HL-60/S4 treated with phorbol 12-myristate 13-acetate at 8.2 ng/mL for 4 days and 3 days (cell line): ENCODE results near the gene ZFP90.
"Not testable (repeated sequence)": the region's sequence is repeated elsewhere in the genome, so short reads cannot be mapped to it uniquely, and the experiment has no call there.

Experiments used
- in situ Hi-C: fragments of 300-500 bp; cut with MboI; formaldehyde crosslinking; loops from 2 replicates; pipeline ENCODE4 v1.15.0; 2022; ENCODE audit warnings: low sequenced_read_pairs

Gene ZFP90

DNA sequence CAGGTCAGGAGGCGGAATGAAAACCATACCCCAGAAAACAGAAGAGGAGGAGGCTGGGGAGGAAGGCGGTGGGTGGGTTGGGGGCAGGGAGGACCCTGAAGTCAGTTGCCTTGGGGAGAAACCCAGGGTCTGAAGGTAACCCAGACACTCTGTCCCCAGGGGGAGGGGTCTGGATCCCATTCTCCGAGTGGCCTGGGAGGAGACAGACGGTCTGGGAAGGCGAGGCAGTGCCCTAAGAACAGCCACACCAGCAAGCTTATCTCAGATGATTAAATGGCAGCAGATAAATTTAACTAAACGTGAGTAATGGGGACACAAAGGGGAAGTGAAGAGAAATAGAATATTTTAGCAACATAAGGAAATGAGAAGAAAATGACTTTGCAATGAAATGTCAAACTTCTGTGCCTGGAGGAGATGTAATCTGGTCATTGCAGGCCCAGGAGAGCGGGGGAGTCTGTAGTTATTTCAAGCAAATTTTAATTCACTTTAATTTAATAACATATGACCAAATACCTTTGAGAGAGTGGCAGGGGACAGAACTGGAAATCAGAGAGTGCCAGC is 21.4 kb upstream of the ZFP90 start:
- in situ Hi-C loops = no loop called here

DNA sequence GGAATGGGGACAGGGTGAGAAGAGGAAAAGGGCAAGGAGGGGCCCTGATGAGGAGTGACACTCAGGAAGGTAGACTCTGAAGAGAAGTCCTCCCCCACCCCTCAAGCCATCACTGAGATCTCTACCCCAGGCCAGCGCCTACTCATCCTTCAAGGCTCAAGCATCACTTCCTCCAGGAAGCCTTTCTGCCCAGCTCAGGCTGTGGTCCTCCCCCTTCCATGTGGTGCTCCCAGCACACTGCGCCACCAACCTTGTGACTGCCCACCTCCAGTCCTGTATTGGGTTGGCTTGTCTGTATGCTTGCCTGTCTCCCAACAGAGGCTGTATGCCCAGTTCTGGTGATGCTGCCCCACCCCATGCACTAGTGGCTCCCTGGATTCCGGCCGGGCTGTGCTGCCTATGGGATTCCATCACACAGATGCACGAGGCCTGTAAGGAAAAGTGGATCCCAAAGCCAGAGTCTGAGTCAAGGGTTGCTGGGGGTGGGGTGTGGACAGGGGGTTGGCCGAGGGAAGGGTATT is 19.8 kb upstream of the ZFP90 start:
- in situ Hi-C loops = no loop called here

DNA sequence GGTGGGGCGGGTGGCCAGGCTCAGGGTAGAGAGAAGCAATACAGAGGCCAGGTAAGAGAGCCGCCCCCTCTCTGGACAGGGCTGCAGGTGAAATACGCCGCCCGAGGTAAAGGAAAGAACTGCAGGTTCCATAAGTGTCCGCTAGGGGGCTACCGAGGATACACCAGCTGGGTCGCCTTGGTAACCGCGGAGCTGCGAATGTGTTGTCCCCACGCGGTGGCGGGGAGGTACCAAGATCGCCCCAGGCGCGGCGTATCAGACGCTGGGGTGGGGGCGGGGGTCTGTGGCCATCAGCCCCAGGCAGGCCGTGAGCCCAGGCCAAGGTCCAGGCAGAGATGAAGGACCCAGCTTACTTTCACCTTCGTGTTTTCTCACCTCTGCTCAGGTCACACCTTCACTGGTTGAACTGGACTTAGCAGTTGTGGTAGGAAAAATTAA is 18.4 kb upstream of the ZFP90 start:
- in situ Hi-C loops = no loop called here

DNA sequence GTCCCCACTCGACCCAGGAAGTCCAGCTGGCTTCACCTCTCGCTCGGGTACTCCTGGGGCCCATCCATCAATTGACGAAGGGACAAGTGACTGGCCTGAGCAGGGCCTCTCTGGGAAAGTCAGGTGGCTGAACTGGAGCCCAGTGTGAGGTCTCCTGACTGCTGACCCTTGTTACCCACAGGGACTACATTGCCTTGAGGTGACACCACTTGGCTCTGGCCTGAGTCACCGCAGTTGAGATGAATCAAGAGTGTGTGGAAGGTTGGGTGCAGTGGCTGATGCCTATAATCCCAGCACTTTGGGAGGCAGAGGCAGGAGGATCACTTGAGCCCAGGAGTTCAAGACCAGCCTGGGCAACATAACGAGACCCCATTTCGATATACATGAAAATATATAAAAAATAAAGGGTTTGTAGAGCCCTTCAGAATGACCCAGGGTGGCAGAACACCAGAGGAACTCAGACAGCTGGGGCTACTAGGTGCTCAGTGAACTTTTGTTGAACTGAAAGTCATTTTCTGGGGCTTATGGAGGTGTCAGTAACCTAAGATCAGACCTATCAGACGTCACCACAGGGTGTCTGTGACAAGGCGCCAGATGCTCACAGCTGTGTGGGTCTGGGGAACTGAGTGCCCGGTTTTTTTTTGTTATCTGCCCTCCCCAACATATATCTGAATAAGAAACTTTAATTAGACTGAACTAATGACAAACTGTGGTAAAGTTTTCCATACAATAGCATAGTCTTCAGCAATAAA is 14.8 kb upstream of the ZFP90 start:
- in situ Hi-C loops = no loop called here

DNA sequence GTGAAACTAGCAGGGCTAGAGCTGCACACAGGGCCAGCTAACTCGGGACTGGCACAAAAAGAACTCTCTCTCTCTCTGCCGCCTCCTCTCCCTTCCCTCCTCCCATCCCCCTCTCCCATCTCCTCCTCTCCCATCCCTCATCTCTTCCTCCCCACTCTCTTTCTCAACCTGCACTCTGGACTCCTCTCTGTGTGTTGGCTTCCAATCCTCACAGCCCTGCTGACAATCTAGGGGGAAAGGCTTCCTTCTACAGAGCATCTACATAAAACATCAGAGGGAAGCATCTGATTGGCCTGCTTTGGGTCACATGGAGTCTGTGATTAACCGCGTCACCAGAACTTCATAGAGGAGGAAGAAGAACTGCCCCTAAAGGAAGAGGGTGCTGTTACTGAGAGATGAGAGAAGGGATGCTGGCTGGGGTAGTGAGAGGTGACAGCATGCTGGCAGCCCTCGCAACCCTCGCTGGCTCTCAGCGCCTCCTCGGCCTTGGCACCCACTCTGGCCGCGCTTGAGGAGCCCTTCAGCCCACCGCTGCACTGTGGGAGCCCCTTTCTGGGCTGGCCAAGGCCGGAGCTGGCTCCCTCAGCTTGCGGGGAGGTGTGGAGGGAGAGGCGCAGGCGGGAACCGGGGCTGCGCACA is 12.8 kb upstream of the ZFP90 start:
- in situ Hi-C loops = no loop called here

DNA sequence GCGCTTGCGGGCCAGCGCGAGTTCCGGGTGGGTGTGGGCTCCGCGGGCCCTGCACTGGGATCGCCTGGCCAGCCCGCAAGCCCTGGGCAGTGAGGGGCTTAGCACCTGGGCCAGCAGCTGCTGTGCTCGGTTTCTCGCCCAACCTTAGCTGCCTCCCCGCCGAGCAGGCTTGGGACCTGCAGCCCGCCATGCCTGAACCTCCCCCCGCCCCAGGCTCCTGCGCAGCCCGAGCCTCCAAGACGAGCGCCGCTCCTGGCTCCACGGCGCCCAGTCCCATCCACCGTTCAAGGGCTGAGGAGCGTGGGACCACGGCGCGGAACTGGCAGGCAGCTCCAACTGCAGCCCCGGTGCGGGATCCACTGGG is 12.3 kb upstream of the ZFP90 start:
- in situ Hi-C loops = no loop called here

DNA sequence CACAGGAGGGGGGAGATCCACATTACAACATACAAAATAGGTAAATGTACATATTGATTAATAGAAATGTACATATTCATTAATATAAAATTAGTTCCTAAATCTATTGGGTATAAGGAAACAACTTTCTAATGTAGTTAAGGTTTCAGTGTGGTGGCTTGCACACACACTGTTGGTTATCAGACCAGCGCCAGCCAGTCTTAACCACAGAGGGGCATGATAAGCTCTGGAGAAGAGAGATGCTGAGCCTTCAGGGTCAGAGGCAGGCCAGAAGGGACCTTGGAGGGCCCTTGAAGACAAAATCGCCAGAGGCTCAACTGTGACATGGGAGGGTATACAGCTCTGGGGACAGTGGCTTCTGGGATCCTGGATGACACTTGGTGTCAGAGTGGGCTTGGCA is 10.9 kb upstream of the ZFP90 start:
- in situ Hi-C loops = no loop called here

DNA sequence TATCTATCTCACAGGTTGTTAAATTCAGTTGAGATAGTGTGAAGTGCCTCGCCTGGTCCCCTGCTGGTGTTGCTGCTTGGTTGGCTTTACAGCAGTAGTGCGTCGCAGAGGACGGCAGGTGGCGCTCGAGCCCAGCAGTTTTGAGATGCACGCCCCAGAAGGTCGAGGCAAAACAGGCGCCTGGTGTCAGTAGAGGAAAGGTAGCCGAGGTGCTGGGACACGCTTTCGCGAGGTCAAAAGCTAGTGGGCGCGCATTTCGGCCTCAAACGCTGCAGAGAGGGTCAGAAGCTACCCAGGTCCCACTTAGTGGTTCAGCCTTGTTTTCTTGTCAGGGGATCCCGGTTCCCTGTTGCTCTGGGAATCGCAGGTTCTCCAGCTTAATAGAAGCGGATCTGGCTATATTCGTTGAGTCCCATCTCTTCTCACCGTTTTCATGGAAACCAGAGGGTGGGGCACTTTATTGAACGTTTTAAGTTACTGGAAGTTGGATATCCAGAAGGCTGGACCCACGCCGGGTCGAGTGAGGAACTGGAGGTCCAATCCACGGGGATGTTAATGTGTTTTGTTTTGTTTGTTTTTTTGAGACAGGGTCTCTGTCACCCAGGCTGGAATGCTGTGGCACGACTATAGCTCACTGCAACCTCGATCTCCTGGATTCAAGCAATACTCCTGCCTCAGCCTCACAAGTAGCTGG is 10.3 kb upstream of the ZFP90 start:
- in situ Hi-C loops = no loop called here

DNA sequence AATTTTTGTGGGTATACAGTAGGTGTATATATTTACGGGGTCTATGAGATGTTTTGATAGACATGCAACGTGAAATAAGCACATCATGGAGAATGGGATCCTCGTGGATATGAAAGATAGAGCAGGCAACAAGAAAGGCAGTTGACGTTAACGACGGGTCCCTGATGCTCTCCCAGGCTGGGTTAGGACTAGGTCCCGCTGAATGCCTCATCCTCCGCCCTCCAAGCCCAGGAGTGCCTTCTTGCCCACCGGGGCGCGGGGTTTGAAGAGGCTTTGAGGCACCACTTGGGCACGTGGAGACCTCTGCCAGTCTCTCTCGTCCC is 9.5 kb upstream of the ZFP90 start:
- in situ Hi-C loops = no loop called here

DNA sequence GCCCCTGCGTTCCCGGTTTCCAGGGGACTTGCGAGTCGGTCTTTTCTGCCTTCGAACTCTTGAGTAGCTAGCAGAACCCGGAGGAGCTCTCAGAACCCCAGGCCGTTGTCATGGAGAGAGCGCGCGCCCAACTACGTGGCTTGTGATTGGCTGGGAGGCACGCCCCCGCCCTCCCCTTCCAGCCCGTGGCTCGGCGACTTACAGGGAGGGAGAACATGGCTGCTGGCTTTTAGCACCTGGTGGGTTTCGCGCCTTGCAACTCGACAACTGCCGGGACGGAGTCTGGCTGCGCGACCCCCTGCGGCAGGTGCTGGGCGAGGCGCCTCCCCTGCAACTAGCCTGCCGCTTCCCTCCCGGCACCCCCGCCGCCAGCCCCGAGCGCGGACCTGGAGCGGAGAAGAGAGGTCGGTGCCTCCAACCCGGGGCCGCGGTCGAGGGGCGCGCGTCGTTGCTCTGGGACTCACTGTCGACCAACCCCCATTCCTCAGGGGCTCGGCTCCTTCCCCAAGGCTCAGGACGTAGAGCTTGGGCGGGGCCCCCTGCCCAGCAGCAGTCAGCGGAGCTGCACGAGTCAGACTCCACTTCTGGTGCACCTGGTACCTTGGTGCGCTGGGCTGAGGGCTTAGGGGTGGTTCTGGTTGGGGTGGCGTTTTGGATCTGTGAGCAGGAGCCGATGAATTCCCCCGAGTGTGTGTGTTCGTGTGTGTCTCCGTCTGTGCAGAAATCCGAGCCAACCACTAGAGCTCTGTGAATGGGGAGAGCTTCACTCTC is 9.0 kb upstream of the ZFP90 start:
- in situ Hi-C loops = no loop called here

DNA sequence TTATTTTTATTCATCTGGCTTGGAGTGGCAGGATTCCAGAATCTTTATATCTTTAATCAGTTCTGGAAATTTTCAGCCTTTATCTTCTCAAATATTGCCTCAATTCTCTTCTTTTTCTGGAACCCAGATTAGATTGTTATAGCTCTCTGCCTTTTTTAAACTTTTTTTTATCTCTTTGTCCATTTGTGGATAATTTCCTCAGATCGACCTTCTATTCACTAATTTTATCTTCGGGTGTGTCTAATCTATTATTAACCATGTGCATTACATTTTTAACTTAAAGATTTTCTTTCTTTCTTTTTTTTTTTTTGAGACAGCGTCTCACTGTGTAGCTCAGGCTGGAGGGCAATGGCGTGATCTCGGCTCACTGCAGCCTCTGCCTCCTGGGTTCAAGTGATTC is 5.2 kb upstream of the ZFP90 start:
- in situ Hi-C loops = no loop called here

DNA sequence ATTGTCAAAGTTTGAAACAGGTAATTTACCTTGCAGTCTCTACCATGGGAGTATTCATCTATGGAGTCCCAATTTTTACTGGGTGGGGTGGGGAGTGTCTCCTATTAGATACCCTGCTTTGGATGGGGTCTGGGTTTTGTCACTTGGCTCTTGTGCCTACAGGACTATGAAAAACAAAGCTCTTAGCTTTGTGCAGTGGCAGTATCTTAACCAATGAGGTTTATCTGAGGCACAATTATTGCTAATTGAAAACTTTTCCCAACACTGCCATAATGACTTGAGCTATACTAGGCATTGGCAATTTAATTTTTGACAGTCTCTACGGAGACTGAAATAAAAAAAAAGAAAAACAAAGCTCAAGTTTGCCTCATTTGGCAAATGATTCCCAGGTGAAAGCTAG is 3.8 kb upstream of the ZFP90 start:
- in situ Hi-C loops = no loop called here

DNA sequence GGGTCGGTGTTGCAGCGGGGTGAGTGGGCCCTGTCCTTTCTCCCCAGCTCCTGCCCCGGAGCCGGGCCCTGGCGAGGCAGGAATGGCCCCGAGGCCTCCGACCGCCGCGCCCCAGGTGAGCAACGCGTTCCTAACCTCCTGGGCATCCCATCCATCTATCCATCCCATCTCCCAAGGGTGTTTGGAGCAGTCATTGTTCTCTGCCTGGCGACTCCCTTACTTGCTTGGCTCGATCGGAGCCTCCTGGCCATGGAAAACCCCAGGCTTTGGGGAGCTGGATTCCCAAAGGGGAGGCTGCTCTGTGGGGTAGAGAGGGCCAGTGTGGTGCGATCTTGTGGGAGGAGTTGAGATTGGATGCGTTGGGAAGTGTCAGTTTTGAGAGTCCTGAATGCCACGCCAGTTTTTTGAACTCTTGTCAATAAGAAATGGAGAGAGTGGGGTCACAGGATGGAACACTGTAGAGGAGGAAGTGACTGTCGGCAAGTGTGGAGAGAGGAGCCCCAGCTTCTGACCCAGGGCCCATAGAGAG is 684 bp downstream of the ZFP90 start:
- in situ Hi-C loops = no loop called here

DNA sequence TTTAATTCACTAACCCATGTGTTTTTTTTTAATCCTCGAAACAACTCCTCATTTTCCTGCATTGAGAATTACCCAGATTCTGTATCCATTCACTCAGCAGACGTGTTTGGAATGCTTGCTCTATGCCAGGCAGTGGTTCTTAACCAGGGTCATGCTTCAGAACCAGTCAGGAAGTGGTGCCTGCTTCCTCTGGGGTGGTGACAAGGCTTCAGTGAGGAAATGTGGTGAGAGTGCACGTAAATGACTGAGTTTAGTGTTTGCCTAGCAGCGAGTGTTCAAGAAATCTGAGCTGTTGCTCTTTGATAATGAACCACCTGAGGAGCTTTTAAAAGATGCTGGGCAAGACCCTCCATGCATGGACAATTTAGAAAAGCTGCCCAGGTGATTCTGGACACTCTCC is 9.9 kb downstream of the ZFP90 start:
- in situ Hi-C loops = no loop called here

DNA sequence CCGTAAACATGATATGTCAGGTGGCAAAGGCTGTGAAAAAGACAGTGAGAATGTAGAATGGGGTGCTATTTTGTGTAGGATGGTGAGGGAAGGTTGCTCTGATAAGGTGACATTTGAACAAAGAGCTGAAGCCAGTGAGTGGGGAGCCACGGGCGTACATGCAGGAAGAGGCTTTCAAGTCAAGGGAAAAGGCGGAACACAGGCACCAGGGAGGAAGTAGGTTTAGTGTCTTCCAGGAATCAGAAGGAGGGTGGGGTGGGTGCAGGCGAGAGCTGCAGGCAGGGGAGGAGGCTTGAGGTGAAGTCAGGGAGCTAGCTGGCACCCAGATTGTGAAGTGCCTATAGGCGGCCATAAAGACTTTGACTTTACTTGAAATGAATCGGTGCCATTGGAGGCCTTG is 14.1 kb downstream of the ZFP90 start:
- in situ Hi-C loops = no loop called here

DNA sequence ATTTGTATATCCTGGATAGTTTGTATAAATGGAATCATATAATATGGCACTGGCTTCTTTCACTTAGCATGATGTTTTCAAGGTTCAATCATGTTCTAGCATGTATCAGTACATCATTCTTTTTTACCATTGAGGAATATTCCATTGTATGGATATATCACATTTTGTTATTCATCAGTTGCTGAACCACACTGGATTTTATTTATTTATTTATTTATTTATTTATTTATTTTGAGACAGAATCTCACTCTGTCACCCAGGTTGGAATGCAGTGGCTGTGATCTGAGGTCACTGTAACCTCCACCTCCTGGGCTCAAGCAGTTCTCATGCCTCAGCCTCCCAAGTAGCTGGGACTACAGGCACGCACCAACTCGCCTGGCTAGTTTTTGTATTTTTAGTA is 21.2 kb downstream of the ZFP90 start:
- in situ Hi-C loops = not testable (repeated sequence)

DNA sequence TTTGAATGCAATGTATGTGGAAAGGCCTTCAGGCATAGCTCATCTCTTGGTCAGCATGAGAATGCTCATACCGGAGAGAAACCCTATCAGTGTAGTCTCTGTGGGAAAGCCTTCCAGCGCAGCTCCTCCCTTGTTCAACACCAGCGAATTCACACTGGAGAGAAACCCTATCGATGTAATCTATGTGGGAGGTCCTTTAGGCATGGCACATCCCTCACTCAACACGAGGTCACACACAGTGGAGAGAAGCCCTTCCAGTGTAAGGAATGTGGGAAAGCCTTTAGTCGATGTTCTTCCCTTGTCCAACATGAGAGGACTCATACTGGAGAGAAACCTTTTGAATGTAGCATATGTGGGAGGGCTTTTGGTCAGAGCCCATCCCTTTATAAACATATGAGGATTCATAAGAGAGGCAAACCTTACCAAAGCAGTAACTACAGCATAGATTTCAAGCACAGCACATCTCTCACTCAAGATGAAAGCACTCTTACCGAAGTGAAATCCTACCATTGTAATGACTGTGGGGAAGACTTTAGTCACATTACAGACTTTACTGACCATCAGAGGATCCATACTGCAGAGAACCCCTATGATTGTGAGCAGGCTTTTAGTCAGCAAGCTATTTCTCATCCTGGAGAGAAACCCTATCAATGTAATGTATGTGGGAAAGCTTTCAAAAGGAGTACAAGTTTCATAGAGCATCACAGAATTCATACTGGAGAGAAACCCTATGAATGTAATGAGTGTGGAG is 24.7 kb downstream of the ZFP90 start:
- in situ Hi-C loops = no loop called here

DNA sequence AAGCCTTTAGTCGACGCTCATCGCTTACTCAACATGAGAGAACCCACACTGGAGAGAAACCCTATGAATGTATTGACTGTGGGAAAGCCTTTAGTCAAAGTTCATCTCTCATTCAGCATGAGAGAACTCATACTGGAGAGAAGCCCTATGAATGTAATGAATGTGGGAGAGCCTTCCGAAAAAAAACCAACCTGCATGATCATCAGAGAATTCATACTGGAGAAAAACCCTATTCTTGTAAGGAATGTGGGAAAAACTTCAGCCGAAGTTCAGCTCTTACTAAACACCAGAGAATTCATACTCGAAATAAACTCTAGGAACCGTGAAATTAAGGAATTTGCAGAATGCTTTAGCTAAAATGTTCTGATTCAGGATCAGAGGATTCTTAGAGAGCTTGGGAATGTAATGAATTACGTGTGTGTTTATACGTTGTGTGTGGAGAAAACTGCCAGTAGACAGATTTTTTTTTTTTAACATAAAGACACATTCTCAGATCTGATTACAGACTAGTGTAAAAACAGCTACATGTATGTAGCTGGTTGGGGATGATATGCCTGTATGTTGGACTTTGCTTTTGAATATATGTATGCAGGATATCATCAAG is 25.4 kb downstream of the ZFP90 start:
- in situ Hi-C loops = no loop called here

DNA sequence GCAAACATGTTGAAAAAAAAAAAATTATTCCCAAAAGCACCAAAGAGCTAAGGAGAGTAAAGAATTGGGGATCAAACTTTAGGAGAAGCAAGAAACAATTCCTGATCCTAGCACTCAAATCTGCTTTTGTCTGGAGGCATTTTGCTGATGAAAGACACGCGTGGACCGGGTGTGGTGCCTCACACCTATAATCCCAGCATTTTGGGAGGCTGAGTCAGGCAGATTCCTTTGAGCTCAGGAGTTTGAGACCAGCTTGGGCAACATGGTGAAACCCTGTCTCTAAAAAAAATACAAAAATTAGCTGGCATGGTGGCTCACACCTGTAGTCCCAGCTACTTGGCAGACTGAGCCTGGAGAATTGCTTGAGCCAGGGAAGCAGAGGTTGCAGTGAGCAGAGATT is 35.4 kb downstream of the ZFP90 start:
- in situ Hi-C loops = no loop called here

DNA sequence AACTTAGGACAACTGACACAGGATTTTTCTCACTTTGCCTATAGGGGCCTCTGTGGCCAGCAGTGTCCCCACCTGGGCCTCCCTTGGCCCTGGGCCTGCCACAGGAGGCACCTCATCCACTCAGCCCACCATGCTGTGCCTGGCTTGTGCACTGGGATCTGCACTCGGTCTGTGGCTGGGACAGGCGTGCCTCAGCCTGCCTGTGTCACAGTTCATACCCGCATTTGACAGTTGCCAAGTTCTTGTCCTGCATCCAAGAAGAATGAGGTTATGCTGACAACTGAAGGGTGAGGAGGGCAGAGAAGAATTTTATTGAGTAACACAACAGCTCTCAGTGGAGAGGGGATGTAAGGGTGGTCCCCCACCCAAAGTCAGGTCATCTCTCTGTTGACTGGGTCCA is 36.0 kb downstream of the ZFP90 start:
- in situ Hi-C loops = no loop called here
